ENCODE data around the gene CD74.
A peak's percentile ranks its signal among the peaks of the same experiment; 100 is the strongest.
"Not testable (repeated sequence)": the region's sequence is repeated elsewhere in the genome, so short reads cannot be mapped to it uniquely, and the experiment has no call there.

The CD74 gene

GRCh38 chr5:150428978-150429377 is 16.3 kb upstream of the CD74 start:
- DNase-seq (no peak), ATAC-seq (no peak)
- Mint-ChIP-seq H3K4me3 (no peak overlapping the region), H3K36me3 (ENCODE audit: low read depth) (no peaks in the 10 kb centered on the region), H3K4me1 (peaks cover 6% of the 10 kb centered on the region), H3K27me3 (peaks cover 2% of the 10 kb centered on the region), H3K9me3 (no peaks in the 10 kb centered on the region), H3K27ac (no peak overlapping the region)

- Mint-ChIP-seq H3K4me1 (peaks cover 6% of the 10 kb centered on the region), H3K36me3 (ENCODE audit: low read depth) (no peaks in the 10 kb centered on the region), H3K9me3 (no peaks in the 10 kb centered on the region), H3K4me3 (no peak overlapping the region), H3K27me3 (peaks cover 2% of the 10 kb centered on the region), H3K27ac (no peak overlapping the region)
- DNase-seq = no peak
- ATAC-seq = no peak
Observed at GRCh38 chr5:150428106-150428876, 15.6 kb upstream of the CD74 start.

GRCh38 chr5:150426165-150426564 is 13.5 kb upstream of the CD74 start:
- not testable (repeated sequence) for H3K27me3 Mint-ChIP-seq; H3K27ac Mint-ChIP-seq; H3K4me1 Mint-ChIP-seq; H3K9me3 Mint-ChIP-seq; DNase-seq; H3K4me3 Mint-ChIP-seq; H3K36me3 Mint-ChIP-seq (ENCODE audit: low read depth); ATAC-seq

GRCh38 chr5:150422758-150423157 is 10.0 kb upstream of the CD74 start:
- Mint-ChIP-seq H3K4me3 (no peak overlapping the region), H3K27me3 (peaks cover 2% of the 10 kb centered on the region), H3K36me3 (ENCODE audit: low read depth) (no peaks in the 10 kb centered on the region), H3K4me1 (peaks cover 15% of the 10 kb centered on the region), H3K27ac (no peak overlapping the region), H3K9me3 (no peaks in the 10 kb centered on the region)
- no peak for DNase-seq
- ATAC-seq = no peak

GRCh38 chr5:150422075-150422474 is 9.4 kb upstream of the CD74 start:
- DNase-seq (no peak), ATAC-seq (no peak)
- H3K4me1 Mint-ChIP-seq = peaks cover 15% of the 10 kb centered on the region
- peaks cover 2% of the 10 kb centered on the region for H3K27me3 Mint-ChIP-seq
- H3K27ac Mint-ChIP-seq = peak overlapping the region; percentile 8
- H3K9me3 Mint-ChIP-seq = no peaks in the 10 kb centered on the region
- H3K4me3 Mint-ChIP-seq = no peak overlapping the region
- H3K36me3 Mint-ChIP-seq (ENCODE audit: low read depth) = no peaks in the 10 kb centered on the region

- no peak for DNase-seq
- peaks cover 22% of the 10 kb centered on the region for H3K4me1 Mint-ChIP-seq
- no peaks in the 10 kb centered on the region for H3K9me3 Mint-ChIP-seq
- peak overlapping the region; percentile 15 for H3K27ac Mint-ChIP-seq
- no peaks in the 10 kb centered on the region for H3K36me3 Mint-ChIP-seq (ENCODE audit: low read depth)
- no peak overlapping the region for H3K4me3 Mint-ChIP-seq
- ATAC-seq = no peak
- H3K27me3 Mint-ChIP-seq = peaks cover 2% of the 10 kb centered on the region
Observed at GRCh38 chr5:150419630-150420270, 7.0 kb upstream of the CD74 start.

GRCh38 chr5:150413902-150414790 is 1.4 kb upstream of the CD74 start:
- H3K27me3 Mint-ChIP-seq, H3K9me3 Mint-ChIP-seq, DNase-seq, ATAC-seq: not testable (repeated sequence)
- Mint-ChIP-seq H3K36me3 (ENCODE audit: low read depth) (peaks cover 19% of the 10 kb centered on the region), H3K4me1 (peaks cover 49% of the 10 kb centered on the region), H3K4me3 (peak overlapping the region; percentile 98), H3K27ac (peak overlapping the region; percentile 99)

GRCh38 chr5:150413176-150413901 is 629 bp upstream of the CD74 start:
- H3K36me3 Mint-ChIP-seq (ENCODE audit: low read depth) = peaks cover 23% of the 10 kb centered on the region
- H3K4me3 Mint-ChIP-seq = peak overlapping the region; percentile 98
- peak overlapping the region; percentile 99 for H3K27ac Mint-ChIP-seq
- H3K9me3 Mint-ChIP-seq = no peaks in the 10 kb centered on the region
- H3K4me1 Mint-ChIP-seq = peaks cover 51% of the 10 kb centered on the region
- ATAC-seq (no peak), DNase-seq (no peak)
- H3K27me3 Mint-ChIP-seq = no peaks in the 10 kb centered on the region

- H3K36me3 Mint-ChIP-seq (ENCODE audit: low read depth) = peaks cover 32% of the 10 kb centered on the region
- peak; percentile 13 for ATAC-seq
- no peaks in the 10 kb centered on the region for H3K9me3 Mint-ChIP-seq
- peak; percentile 72 for DNase-seq
- peak overlapping the region; percentile 98 for H3K4me3 Mint-ChIP-seq
- no peaks in the 10 kb centered on the region for H3K27me3 Mint-ChIP-seq
- H3K4me1 Mint-ChIP-seq = peaks cover 58% of the 10 kb centered on the region
- peak overlapping the region; percentile 99 for H3K27ac Mint-ChIP-seq
Observed at GRCh38 chr5:150411245-150411979, 1.3 kb downstream of the CD74 start.

GRCh38 chr5:150410524-150411244 is 2.0 kb downstream of the CD74 start:
- H3K9me3 Mint-ChIP-seq = no peaks in the 10 kb centered on the region
- H3K4me1 Mint-ChIP-seq = peaks cover 55% of the 10 kb centered on the region
- H3K27me3 Mint-ChIP-seq = no peaks in the 10 kb centered on the region
- DNase-seq = peak; percentile 35
- ATAC-seq = peak; percentile 2
- H3K4me3 Mint-ChIP-seq = peak overlapping the region; percentile 98
- H3K36me3 Mint-ChIP-seq (ENCODE audit: low read depth) = peaks cover 38% of the 10 kb centered on the region
- peak overlapping the region; percentile 99 for H3K27ac Mint-ChIP-seq

GRCh38 chr5:150409638-150410523 is 2.8 kb downstream of the CD74 start:
- DNase-seq (peak; percentile 50), ATAC-seq (peak; percentile 35)

GRCh38 chr5:150408231-150408943 is 4.3 kb downstream of the CD74 start:
- Mint-ChIP-seq H3K27ac (no peak overlapping the region), H3K4me3 (peak overlapping the region; percentile 26), H3K9me3 (no peaks in the 10 kb centered on the region), H3K36me3 (ENCODE audit: low read depth) (peaks cover 41% of the 10 kb centered on the region), H3K4me1 (peaks cover 43% of the 10 kb centered on the region), H3K27me3 (no peaks in the 10 kb centered on the region)
- no peak for ATAC-seq
- no peak for DNase-seq

More at GRCh38 chr5:150409638-150410523, 2.8 kb downstream of the CD74 start:
- Mint-ChIP-seq H3K4me3 (peak overlapping the region; percentile 98), H3K4me1 (peaks cover 51% of the 10 kb centered on the region), H3K36me3 (ENCODE audit: low read depth) (peaks cover 38% of the 10 kb centered on the region), H3K9me3 (no peaks in the 10 kb centered on the region), H3K27ac (peak overlapping the region; percentile 99), H3K27me3 (no peaks in the 10 kb centered on the region)
